Left forelimb (tissue), 1 donor: ENCODE data around the gene NFAM1.

Source experiments
- DNase-seq: peaks from one replicate; pipeline ENCODE4 v3.0.0-alpha.2; 2018; ENCODE audit warnings: low spot score

The NFAM1 gene

DNA sequence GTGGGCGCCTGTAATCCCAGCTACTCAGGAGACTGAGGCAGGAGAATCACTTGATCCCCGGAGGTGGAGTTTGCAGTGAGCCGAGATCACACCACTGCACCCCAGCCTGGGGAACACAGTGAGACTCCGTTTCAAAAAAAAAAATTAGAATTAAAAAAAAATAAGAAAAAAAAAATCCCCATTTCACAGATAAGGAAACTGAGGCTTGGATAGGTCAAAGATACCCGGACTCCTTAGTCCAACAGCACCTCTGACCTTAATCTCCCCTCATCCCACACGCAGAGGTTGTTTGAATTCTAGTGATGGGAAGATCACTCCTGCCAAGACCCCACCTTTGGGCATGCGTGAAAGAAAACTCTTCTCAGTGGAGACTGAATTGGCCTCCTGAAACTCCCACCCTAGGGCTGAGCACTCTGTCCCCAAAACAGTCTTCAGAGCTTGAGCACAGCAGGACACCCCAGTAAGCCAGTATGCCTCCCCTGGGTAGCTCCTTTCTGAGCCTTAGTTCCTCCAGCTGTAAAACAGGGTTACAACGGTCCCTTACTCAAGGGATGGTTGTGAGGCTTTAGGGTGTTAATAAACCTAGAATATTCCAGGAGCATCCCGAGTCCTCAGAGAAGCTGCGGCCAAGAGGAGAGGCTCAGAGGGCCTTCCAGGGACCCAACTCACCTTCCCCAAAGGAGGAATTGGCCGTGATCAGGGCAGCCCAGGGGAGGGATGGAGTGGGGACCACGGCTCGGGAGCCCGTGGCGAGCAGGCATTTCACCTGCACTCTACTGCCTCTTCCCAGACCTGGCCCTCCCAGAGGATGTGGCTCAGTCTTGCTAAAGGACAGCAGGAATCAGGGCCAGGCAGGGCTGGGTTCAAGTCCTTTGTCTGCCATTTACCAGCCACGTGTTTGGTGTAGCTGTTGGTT is 73.3 kb downstream of the NFAM1 start:
- no peak for DNase-seq

DNA sequence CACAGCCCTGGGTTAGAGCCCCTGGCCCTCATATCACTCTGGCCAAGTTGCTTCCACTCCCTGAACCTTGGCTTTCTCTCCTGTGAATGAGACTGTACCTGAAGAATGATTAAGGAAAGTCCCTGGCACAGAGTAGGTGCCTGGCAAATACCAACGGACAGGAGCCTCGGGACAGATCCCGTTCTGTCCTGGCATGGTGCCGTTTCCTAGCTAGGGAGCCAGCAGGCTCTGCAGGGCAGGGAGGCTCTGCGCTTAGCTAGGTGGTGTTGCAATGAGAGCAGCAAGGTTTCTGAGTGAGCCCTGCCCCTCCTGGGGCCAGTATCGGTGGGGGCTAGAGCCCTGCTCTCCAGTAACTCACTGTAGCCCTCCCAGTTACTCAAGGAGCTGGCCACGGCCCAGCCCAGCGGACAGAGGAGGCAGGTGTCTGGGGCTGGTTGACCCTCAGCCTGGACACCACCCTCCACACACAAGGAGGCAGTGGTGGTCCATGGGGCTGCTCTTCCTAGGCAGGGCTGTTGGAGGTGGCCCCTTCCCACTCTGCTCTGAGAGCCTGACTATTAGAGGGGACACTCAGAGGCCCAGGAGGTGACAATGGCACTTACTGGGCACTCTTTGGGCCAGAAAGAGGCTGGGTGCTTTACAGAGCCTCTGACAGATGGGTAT is 74.4 kb downstream of the NFAM1 start:
- no peak for DNase-seq

DNA sequence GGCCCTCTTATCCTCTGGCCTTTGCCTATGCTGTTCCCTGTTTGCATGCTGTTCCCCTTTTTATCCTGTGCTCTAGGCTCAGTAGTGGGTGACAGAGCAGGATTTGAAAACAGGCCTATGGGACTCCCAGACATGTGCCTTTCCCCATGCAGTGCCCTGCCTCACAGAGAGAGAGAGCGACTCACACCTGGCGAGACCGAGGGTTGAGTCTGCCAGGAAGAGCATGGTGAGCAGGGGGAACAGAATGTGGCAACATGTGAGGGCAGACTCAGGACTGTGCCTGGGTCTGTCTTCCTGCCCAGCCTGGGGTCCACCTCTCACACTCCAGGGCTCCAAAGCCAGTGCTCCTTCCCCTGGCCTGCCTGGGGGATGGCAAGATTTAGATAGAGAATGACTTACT is 75.0 kb downstream of the NFAM1 start:
- no peak for DNase-seq

DNA sequence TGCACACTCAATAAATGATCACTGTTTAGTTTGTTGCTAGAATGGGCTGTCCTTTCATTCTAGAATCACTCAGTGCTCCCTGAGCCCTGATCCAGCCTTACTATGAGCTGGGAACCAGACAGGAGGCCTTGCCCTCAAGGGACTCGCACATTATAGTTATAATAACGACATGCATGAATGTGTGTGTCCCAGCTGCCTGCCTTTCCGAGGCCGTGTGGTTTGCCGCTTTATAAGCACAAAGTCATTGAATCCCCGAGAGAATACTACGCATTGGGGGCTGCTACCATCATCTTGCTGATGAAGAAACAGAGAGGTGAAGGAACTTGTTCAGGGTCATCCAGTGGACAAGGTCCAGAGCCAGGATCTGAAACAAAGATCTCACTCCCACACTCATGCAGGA is 75.7 kb downstream of the NFAM1 start:
- DNase-seq: no peak

DNA sequence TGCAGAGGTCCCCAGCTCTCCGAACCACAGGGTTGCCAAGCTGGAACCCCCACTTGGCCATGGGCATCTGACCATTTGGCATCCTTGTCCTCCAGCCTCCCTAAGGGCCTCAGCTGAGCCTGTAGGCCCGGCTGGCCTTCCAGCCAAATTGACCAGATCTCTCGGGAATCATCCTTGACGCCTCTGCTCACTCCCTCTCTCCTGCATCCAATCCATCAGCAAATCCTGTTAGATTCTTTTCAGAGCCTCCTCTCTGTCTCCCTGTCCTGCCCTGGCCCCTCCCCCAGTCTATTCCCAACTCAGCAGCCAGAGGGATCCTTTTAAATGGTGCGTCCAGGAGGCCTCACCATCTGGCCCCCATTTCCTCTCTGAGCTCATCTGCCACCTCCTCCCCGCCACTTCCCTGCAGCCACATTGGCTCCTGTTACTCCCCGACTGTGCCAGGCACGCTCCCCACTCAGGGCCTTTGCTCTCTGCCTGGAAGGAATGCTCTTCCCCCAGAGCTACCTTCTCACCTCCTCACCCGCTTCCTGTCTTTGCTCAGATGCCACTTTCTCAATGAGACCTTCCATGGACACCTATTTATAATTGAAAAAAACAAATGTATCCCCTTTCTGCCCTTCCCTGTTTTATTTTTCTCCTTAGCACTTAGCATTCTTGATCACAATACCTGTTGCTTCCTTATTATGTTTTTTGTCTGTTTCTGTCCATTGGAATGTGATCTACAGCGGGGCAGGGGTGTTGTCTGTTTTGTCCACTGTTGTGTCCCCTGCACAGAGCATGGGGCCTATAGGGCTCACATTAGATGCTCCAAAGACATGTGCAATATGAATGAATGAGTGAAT is 78.1 kb downstream of the NFAM1 start:
- no peak for DNase-seq

DNA sequence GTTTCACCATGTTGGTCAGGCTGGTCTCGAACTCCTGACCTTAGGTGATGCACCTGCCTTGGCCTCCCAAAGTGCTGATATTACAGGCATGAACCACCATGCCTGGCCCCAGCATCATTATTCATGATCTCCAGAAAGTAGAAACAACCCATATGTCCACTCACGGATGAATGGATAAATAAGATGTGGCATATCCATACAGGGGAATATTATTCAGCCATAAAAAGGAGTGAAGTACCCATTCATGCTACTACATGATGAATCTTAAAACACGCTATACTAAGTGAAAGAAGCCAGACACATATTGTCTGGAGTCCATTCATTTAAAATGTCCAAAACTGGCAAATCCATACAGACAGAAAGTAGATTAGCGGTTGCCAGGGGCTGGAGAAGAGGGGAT is 81.8 kb downstream of the NFAM1 start:
- no peak for DNase-seq

DNA sequence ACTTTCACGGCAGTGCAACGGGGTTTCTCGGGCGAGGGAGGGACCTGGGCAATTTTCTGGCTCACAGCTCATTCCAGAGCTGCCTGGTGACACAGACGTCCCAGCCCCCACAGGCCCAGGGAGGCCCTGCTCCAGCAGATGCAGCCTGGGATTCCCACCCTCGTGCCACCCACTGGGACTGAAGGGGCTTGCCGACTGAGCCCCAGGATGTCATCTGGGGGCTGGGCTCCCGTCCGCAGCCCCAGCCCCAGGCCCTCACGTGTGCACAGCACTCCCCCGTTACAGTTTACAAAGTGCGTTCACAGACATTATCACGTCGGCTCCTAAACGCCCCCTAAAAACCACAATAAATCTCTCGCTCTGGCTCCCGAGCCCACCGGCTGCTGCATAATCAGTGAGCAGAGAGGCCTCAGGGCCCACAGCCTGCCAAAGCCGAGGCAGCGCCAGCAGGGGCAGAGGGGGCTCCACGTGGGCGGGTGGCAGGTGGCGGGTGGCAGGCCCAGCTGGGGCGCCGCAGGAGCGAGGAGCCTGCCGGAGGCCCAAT is 84.8 kb downstream of the NFAM1 start:
- DNase-seq: no peak

DNA sequence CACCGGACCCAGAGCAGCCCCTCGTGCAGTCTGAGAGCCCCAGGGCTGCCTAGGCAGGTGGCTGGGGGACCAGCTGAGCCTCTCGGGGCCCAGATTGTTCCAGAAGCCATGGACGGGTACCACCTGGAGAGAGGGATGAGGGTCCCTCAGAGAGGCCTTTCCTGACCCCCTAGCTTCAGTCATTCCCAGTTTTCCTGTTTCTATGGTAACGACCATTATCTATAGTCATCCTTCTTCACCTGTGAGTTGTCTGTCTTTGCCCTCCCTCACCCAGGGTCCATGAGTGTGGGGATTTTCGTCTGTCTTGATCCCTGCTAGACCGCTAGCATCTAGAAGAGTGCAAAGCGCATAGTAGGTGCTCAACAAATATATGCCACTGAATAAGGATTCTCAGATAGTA is 85.5 kb downstream of the NFAM1 start:
- DNase-seq: no peak

DNA sequence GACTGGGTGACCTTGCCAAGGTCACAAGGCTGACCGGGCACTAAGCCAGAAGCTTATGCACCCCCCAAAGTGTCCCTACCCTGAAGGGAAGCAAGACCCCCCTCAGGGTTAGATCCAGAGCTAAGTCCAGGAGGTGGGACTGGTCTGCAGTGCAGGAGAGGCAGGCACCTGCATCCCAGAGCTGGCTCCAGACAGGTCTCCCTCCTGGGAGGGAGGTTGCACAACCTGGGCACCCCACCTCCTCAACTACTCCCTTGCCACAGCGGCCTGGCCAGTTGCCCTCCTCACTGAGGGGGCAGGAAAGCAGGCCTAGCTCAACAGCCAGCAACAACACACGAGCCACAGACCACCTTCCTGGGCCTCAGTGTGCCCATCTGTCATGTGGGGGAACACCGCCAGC is 86.7 kb downstream of the NFAM1 start:
- no peak for DNase-seq

DNA sequence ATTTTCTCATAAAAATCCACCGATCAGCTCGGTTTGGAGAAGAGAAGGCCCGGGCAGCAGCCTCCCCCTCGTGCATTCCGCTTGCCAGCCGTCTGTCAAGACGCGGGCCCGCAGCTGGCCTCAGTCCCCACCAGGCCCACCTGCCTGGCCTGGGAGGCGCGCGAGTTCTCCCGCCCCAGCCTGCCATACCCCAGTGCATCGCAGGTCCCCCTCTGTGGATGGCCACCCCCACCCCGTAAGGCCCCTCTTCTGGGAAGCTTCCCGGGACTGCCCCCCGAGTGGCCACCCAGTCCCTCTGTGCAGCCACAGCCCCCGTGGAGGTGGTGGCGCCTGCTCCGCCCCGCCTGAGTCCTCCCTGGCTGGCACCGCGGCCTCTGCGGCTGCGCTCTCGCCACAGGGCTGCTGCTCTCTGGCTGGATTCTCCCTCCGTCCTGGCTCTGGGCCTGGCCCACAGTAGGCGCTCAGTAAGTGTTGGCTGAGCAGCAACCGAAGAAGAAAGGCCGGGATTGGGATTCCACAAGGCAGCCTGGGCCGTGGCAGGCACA is 87.8 kb downstream of the NFAM1 start:
- DNase-seq: peak; percentile 82

DNA sequence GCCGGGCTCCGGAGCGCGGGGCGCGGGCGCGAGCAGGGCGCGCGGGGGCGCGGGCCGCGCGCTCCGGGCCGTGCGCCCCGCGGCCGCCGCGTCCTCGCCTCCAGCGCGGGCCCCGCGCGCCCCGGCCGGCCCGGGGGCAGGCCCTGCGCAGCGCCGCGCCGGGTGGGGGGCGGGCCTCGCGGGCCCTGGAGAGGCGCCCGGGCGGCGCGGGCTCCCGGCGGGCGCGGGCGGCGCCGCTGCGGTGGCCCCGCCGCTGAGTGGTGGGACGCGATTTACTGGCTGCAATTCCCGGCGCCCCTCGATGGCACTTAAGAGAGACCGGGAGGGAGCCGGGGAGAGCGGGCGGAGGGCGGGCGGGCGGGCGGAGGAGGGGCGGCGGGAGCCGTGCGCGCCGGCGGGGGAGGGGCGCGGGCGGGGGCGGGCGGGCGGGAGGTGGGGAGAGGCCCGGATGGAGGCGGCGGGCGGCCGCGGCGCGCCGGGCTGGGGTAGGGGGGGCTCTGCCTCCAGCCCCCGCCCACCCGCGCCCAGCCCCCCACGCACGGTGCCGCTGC is 88.6 kb downstream of the NFAM1 start:
- DNase-seq: no peak

DNA sequence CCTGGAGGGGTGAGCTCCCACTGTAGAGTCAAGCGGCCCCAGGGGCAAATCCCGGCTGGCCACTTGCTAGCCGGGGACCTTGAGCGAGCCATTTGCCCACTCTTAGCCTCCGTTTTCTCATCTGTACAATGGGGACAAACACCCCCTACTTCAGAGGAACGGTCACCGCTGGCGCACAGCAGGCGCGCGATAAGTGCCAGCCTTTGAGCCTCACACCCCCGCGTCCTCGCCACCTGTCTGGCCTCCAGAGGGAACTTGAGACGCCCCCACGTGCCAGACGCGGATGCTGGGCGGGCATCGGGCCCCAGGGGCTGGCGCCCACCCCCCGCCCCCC is 89.1 kb downstream of the NFAM1 start:
- DNase-seq: no peak

DNA sequence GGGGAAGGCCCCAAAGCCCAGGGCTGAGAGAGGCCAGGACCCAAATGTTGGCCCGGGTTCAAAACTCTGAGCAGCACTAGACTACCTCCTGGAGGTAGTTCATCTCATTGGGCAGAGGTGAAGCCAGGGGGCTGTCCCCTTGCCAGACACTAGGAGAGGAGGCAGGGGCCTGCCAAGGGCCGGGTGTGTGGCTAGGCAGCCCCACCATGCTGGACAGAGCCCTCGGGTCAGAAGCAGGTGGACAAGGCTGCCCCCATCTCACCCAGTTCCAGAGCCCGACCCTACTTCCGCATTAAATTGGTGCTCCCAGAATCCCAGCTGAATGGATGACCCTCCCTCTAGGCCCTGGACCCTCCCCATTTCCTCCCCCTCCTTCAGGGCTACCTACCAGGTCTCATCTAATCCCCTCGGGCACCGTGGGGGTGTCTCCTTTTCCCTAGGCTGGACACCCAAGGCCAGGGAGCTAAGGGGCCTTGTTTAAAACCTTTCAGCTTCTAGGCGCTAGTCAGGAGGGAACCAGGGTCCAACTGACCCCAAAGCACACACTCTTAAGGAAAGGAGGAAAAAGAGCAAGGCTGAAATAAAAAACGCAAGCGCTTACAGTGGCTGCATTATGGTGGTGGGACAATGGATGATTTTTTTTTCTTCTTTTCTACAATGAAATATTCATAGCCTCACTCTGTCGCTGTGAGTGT is 89.6 kb downstream of the NFAM1 start:
- no peak for DNase-seq

DNA sequence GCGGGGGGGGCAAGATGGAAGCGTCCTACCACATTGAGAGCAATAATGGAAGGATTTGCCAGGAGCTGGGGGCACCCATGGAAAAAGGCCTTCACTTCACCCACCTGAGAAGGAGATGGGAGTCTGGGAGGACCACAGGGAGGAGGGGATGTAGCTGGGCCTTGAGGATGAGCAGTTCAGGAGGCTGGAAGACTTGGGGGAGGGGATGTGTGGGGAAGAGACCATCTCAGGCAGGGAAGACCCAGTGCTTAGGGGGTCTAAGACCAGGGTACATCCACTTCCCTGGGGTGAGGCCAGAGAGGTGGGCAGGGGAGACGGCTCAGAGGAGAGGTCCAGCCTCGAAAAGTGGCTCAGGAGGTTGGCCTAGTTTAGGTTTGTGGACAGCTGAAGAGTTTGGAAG is 90.4 kb downstream of the NFAM1 start:
- DNase-seq: no peak

DNA sequence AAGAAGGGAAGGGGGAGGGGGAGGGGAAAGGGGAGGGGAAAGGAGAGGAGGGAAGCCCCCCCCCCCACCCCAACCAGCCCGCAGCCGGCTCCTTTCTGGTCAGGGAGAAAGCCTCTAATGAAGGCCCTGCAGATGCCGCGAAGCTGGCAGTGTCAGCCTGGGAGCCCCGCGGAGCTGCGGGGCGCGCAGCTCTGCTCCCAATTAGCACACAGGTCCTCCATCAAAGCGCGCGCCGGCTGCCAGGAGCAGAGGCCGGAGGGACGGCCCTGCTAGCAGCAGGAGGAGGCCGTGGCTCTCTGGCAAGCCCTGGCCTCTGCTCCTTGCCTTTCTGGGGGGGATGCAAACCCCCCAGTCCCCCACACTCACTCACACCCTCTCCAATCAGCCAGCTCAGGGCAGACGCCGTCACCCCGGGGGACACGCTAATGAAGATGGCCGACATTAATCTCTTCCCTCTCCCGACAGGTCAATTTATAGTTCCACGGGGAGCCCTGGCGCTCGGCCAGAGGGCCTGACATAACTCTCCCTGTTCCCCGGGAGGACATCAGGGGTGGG is 91.3 kb downstream of the NFAM1 start:
- DNase-seq: no peak

DNA sequence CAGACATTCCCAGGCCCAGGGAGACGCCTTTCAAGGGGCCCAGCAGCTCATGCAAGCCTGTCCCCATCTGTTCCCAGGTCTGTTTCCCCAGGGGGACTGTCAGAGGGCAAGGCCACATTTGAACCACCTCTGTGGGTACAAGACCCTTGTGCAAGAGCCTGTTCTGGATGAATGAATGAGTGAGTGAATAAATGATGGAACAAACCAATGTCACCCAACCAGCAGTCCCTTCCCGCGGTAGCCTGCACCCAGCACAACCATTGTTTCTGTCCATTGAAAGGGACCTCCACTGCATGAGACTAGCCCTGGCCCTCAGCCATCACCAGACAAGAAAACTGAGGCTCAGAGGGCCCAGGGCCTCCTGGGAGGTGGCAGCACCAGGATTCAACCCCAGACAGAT is 92.1 kb downstream of the NFAM1 start:
- DNase-seq: no peak

DNA sequence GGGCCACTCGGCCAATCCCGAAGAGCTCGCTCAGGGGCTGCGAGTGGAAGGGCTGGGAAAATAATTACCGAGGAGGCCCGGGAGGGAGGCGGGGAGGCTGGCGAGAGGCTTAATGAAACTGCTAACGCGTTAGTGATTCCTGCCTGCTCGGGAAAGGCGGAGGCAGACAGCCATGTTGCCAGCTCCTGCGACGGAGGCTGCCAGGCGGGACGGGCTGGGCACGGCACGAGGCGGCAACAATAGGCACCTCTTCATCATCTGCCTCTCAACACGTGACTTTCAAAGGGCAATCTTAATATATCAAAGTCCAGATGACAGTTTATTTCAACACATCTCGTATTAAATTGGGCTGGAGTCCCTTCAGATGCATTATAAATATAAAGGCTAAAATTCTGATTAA is 93.7 kb downstream of the NFAM1 start:
- DNase-seq: no peak

DNA sequence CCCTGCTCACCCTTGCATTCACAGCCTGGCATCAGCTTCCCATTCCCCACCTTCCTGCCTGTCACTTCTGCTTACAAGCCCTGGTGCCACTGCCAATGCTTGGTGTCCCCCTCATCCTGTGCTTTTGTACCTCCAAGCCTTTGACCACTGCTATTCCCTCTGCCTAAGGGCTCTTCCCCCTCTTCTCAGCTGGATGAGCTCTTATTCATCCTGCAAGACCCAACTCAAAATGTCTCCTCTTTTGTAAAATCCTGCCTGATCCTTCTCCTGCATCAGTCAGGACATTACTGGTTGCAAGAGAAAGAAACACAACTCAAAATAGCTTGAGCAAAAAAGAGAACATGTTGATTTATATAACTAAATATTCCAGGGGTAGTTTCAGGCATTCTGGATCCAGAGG is 94.8 kb downstream of the NFAM1 start:
- DNase-seq: no peak

DNA sequence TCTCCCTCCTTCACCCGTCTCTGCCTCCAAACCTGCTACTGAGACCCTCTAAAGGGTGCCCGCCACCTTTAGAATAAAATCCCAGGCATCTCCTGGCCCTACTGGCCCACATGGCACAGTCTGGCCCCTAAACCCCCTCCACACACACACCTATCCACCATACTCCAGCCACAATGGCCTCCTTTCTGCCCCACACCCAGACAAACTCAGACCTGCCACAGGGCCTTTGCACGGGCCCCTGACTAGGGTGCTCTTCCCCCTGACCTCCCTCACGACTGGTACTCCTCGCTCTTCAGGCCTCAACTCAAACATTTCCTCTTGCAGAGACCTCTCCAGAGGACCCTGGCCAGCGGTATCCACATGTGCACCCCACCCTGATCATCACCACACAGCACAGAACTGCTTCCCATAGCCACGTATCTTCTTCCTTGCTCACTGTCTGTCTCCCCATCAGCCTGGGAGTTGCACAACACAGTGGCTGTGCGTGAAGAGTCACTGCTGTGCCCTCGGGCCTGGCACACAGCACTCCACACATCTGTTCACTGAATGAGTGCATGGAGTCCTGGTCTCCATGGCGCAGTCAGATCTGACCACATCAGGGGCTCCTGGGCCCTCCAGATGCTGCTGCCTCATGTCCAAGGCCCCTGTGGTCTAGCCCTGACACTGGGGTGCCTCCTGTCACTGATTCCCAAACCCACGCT is 95.5 kb downstream of the NFAM1 start:
- DNase-seq: no peak

DNA sequence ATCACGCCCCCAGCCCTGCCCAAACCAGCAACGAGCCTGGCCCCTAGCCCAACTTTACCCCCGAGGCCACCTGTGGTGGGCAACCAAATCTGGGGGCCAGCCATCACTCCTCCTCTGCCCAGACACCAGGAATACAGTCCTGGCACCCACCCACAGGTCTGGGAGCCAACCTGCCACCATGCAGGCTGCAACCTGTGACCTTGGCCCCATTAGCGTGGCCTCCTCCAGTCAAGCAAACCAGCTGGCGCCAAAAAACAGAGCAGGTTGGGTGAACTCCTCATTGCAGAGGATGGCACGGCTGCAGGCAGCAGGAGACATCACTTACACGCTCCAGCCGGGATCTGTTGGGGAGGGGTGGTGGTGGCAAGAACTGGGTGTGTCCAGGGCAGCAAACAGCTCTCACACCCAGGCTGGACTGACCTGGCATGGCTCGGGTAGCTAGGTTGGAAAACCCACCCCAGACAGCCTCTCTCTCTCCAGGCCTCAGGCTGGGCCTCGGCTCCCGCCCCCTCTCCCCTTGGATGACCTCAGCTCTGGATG is 96.3 kb downstream of the NFAM1 start:
- DNase-seq: no peak
